ENCODE results near the gene PLXNC1. TPM values are rescaled to one million over a fixed set of nuclear protein-coding genes. Genes with fewer than 3 reads are reported as not detected.

Gene PLXNC1
- total and polyA plus RNA-seq, 2 donors (not counting 1 experiment from before 2014, with no cell fraction given) = 15.1 to 86.9 TPM

DNA sequence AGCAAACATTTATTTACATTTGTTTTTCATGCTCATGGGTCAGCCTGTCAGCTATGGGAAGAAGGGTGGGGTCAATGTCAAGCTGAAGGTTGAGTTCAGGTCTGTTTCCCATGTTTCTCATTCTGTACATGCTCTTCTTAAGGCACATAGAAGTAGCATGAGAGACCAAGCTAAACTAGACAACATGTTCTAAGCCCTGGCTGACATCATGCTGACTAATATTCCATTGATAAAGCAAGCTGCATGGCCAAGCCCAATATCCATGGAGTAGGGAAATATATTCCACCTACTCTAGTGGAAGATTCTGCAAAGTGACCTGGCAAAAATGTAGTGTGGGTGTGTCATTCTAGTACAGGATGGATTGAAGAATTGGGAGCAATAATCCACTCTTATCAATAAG is 44.1 kb downstream of the PLXNC1 start:
- Histone ChIP-seq H3K4me2 (ENCODE audit: extremely low read depth, insufficient read depth, low read length) (no peak overlapping the region), H3K79me2 (ENCODE audit: control insufficient read depth, insufficient read depth, low read length) (no peaks in the 10 kb centered on the region), H3K9ac (ENCODE audit: insufficient read depth, low read length) (no peak overlapping the region), H3K27ac (ENCODE audit: insufficient read depth, low read length) (no peak overlapping the region), H3K4me1 (ENCODE audit: control insufficient read depth, extremely low read depth, insufficient read depth, low read length) (no peaks in the 10 kb centered on the region), H3K9me3 (ENCODE audit: control insufficient read depth, insufficient read depth, low read depth, low read length) (no peaks in the 10 kb centered on the region), H3K4me3 (replicated peaks in 1 of 4; ENCODE audit: control extremely low read depth in 1 of 4, insufficient read depth in 1 of 4, low read depth in 3 of 4, low read length in 4 of 4) (no peak overlapping the region), H3K27me3 (ENCODE audit: control insufficient read depth, insufficient read depth, low read length) (peaks cover 2% of the 10 kb centered on the region), H2AFZ (ENCODE audit: low read length) (no peak overlapping the region), H3K36me3 (ENCODE audit: control insufficient read depth, insufficient read depth, low read length) (no peaks in the 10 kb centered on the region), H4K20me1 (ENCODE audit: control insufficient read depth, extremely low read depth, insufficient read depth, low read length) (no peaks in the 10 kb centered on the region)
- TF ChIP-seq EZH2 (IDR thresholded peaks at IDR 0.05; ENCODE audit: low read length, missing control alignments) = no peak
- TF ChIP-seq, protein P1, sequence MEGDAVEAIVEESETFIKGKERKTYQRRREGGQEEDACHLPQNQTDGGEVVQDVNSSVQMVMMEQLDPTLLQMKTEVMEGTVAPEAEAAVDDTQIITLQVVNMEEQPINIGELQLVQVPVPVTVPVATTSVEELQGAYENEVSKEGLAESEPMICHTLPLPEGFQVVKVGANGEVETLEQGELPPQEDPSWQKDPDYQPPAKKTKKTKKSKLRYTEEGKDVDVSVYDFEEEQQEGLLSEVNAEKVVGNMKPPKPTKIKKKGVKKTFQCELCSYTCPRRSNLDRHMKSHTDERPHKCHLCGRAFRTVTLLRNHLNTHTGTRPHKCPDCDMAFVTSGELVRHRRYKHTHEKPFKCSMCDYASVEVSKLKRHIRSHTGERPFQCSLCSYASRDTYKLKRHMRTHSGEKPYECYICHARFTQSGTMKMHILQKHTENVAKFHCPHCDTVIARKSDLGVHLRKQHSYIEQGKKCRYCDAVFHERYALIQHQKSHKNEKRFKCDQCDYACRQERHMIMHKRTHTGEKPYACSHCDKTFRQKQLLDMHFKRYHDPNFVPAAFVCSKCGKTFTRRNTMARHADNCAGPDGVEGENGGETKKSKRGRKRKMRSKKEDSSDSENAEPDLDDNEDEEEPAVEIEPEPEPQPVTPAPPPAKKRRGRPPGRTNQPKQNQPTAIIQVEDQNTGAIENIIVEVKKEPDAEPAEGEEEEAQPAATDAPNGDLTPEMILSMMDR (conservative IDR thresholded peaks at IDR 0.05 in 1 of 2, IDR thresholded peaks at IDR 0.05 in 1 of 2; ENCODE audit: low read depth in 1 of 2, low read length in 2 of 2) = no peak
- DNase-seq (ENCODE audit: low read depth in 2 of 2) = no peak

DNA sequence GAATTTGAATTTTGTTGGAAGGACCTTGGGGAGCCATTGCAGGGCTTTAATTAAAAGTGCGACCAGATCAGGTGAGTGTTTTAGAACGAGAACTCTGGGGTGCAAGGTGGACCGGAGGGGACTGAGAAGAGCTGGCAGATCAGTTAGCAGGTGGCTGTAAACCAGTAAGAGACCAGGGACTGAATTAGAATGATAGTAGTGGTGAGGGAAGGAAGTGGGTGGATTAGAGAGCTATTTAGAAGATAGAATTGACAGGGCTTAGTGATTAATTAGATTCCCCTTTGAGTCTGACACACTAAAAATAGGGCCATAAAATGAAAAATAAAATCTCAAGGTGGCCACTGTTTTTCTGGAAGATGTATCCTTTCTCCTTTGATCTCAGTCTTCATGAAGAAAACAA is 44.8 kb downstream of the PLXNC1 start:
- Histone ChIP-seq H3K27ac (ENCODE audit: insufficient read depth, low read length) (no peak overlapping the region), H3K4me2 (ENCODE audit: extremely low read depth, insufficient read depth, low read length) (no peak overlapping the region), H3K4me3 (replicated peaks in 1 of 4; ENCODE audit: control extremely low read depth in 1 of 4, insufficient read depth in 1 of 4, low read depth in 3 of 4, low read length in 4 of 4) (no peak overlapping the region), H3K4me1 (ENCODE audit: control insufficient read depth, extremely low read depth, insufficient read depth, low read length) (no peaks in the 10 kb centered on the region), H3K9me3 (ENCODE audit: control insufficient read depth, insufficient read depth, low read depth, low read length) (no peaks in the 10 kb centered on the region), H3K9ac (ENCODE audit: insufficient read depth, low read length) (no peak overlapping the region), H4K20me1 (ENCODE audit: control insufficient read depth, extremely low read depth, insufficient read depth, low read length) (no peaks in the 10 kb centered on the region), H3K36me3 (ENCODE audit: control insufficient read depth, insufficient read depth, low read length) (no peaks in the 10 kb centered on the region), H3K27me3 (ENCODE audit: control insufficient read depth, insufficient read depth, low read length) (peaks cover 2% of the 10 kb centered on the region), H3K79me2 (ENCODE audit: control insufficient read depth, insufficient read depth, low read length) (no peaks in the 10 kb centered on the region), H2AFZ (ENCODE audit: low read length) (no peak overlapping the region)
- no peak for DNase-seq (ENCODE audit: low read depth in 2 of 2)
- no peak for TF ChIP-seq EZH2 (IDR thresholded peaks at IDR 0.05; ENCODE audit: low read length, missing control alignments)
- TF ChIP-seq, protein P1 (conservative IDR thresholded peaks at IDR 0.05 in 1 of 2, IDR thresholded peaks at IDR 0.05 in 1 of 2; ENCODE audit: low read depth in 1 of 2, low read length in 2 of 2) = no peak

DNA sequence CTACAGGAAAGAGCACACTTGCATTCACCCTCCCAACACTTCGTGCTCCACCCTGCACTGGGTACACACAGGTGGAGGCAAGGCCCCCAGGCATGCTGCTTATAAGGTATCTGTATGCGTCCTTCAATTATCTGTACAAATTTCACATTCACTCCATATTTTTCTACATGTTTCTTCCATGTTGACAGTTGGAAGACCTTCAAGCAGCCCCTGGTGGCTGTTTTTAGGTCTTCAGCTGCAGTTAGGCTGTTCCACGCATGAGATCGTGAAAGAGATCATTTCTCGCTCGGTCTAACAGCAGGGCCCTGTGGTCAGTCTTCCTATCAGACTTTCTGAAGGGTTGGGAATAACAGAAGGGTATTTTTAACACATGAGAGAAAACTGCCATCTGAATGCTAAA is 47.1 kb downstream of the PLXNC1 start:
- Histone ChIP-seq H3K36me3 (ENCODE audit: control insufficient read depth, insufficient read depth, low read length) (no peaks in the 10 kb centered on the region), H3K79me2 (ENCODE audit: control insufficient read depth, insufficient read depth, low read length) (no peaks in the 10 kb centered on the region), H3K27ac (ENCODE audit: insufficient read depth, low read length) (no peak overlapping the region), H3K4me2 (ENCODE audit: extremely low read depth, insufficient read depth, low read length) (no peak overlapping the region), H3K4me1 (ENCODE audit: control insufficient read depth, extremely low read depth, insufficient read depth, low read length) (no peaks in the 10 kb centered on the region), H3K27me3 (ENCODE audit: control insufficient read depth, insufficient read depth, low read length) (no peaks in the 10 kb centered on the region), H4K20me1 (ENCODE audit: control insufficient read depth, extremely low read depth, insufficient read depth, low read length) (no peaks in the 10 kb centered on the region), H2AFZ (ENCODE audit: low read length) (no peak overlapping the region), H3K9ac (ENCODE audit: insufficient read depth, low read length) (no peak overlapping the region), H3K4me3 (replicated peaks in 1 of 4; ENCODE audit: control extremely low read depth in 1 of 4, insufficient read depth in 1 of 4, low read depth in 3 of 4, low read length in 4 of 4) (no peak overlapping the region), H3K9me3 (ENCODE audit: control insufficient read depth, insufficient read depth, low read depth, low read length) (no peaks in the 10 kb centered on the region)
- DNase-seq (ENCODE audit: low read depth in 2 of 2) = no peak
- TF ChIP-seq EZH2 (IDR thresholded peaks at IDR 0.05; ENCODE audit: low read length, missing control alignments) = no peak
- TF ChIP-seq, protein P1 (conservative IDR thresholded peaks at IDR 0.05 in 1 of 2, IDR thresholded peaks at IDR 0.05 in 1 of 2; ENCODE audit: low read depth in 1 of 2, low read length in 2 of 2) = peak in 1 of 2 donors; percentile 16

Data from fibroblast of lung (primary cell).